Keratinocyte (primary cell): ENCODE measurements around the gene DNMT3A. TPM values are rescaled to one million over a fixed set of nuclear protein-coding genes. Genes with fewer than 3 reads are reported as not detected.

Experiments
- DNase-seq: peaks from one replicate; pipeline ENCODE4 v3.0.0-alpha.2; 2011; ENCODE audit warnings: low read depth, missing footprints, low spot score
- FAIRE-seq: peaks from 2 replicates; lab custom pipeline; 2011; peaks lifted over from hg19 to GRCh38; lab: Jason Lieb, UNC
- H2AFZ ChIP-seq: 2 replicates; pipeline ENCODE4 v1.6.0; 2012; ENCODE audit warnings: low read length, control low read depth, inconsistent platforms; ENCODE audit not compliant: control insufficient read depth
- H3K27ac ChIP-seq: 2 replicates; pipeline ENCODE4 v1.5.1; 2011; ENCODE audit warnings: low read length; ENCODE audit not compliant: control insufficient read depth, insufficient read depth
- H3K27me3 ChIP-seq: 3 replicates; pipeline ENCODE4 v1.6.0; 2011; ENCODE audit warnings: low read length; ENCODE audit not compliant: control insufficient read depth, insufficient read depth; ENCODE audit errors: extremely low read depth
- H3K36me3 ChIP-seq, 2 experiments: 2 replicates in 1 of 2; 3 replicates in 1 of 2; pipeline ENCODE4 v1.5.1; 2011; ENCODE audit warnings: low read length in 2 of 2, mild to moderate bottlenecking in 1 of 2; ENCODE audit not compliant: control insufficient read depth in 2 of 2, insufficient read depth in 2 of 2; ENCODE audit errors: extremely low read depth in 1 of 2
- H3K4me1 ChIP-seq: 3 replicates; pipeline ENCODE4 v1.5.1; 2011; ENCODE audit warnings: low read length; ENCODE audit not compliant: control insufficient read depth, insufficient read depth; ENCODE audit errors: extremely low read depth
- H3K4me2 ChIP-seq: 3 replicates; pipeline ENCODE4 v1.6.0; 2011; ENCODE audit warnings: low read depth, low read length; ENCODE audit not compliant: control insufficient read depth, insufficient read depth; ENCODE audit errors: extremely low read depth
- H3K4me3 ChIP-seq, 3 experiments: fragments of 200-600 bp in 1 of 3; sonication (generic) in 1 of 3; 2 replicates in 2 of 3; 3 replicates in 1 of 3; pipeline ENCODE4 v1.5.1; 2011 to 2016; ENCODE audit warnings: low read length in 3 of 3, mild to moderate bottlenecking in 3 of 3, control low read depth in 2 of 3, inconsistent platforms in 1 of 3, low read depth in 1 of 3, mixed read lengths in 1 of 3, mixed run types in 1 of 3, moderate library complexity in 1 of 3; ENCODE audit not compliant: control insufficient read depth in 2 of 3, insufficient read depth in 2 of 3; ENCODE audit errors: extremely low read depth in 1 of 3
- H3K79me2 ChIP-seq: 2 replicates; pipeline ENCODE4 v1.6.0; 2012; ENCODE audit warnings: low read length; ENCODE audit not compliant: control insufficient read depth, insufficient read depth
- H3K9ac ChIP-seq: 3 replicates; pipeline ENCODE4 v1.6.0; 2011; ENCODE audit warnings: low read length; ENCODE audit not compliant: control insufficient read depth, insufficient read depth; ENCODE audit errors: extremely low read depth
- H3K9me1 ChIP-seq: 3 replicates; pipeline ENCODE4 v1.6.0; 2011; ENCODE audit warnings: low read length; ENCODE audit not compliant: control insufficient read depth, insufficient read depth; ENCODE audit errors: extremely low read depth
- H3K9me3 ChIP-seq: 2 replicates; pipeline ENCODE4 v1.5.1; 2012; ENCODE audit warnings: low read depth, low read length; ENCODE audit not compliant: control insufficient read depth
- H4K20me1 ChIP-seq: 3 replicates; pipeline ENCODE4 v1.6.0; 2011; ENCODE audit warnings: low read length; ENCODE audit not compliant: control insufficient read depth, insufficient read depth; ENCODE audit errors: extremely low read depth
- EZH2 ChIP-seq: IDR thresholded peaks from one replicate; pipeline ENCODE4 v1.6.1; 2012; ENCODE audit warnings: inconsistent platforms, mild to moderate bottlenecking, low read length, moderate library complexity
- dilution Hi-C: fragments of 300-500 bp; cut with MboI; formaldehyde crosslinking; loops from one replicate; pipeline ENCODE4 v1.7.0; 2020; ENCODE audit warnings: low sequenced_read_pairs; ENCODE audit not compliant: extremely low pct_ligation_motif_present
- polyA plus RNA-seq, 5 experiments: library from polyadenylated mRNA; depleted of rRNA in 3 of 5; stranded (reverse) in 3 of 5; stranded (forward) in 1 of 5; unstranded in 1 of 5; fragments of >200 nt; gene quantifications; 1 replicate in 1 of 5; 2 replicates in 3 of 5; 3 replicates in 1 of 5; pipeline versions ENCODE4 v1.2.1 to v1.2.3, GENCODE V29; 2011 to 2012; ENCODE audit warnings: missing spikeins in 2 of 5, low read depth in 1 of 5, low replicate concordance in 1 of 5
- TF ChIP-seq, protein P1 (sequence below), 3 experiments: IDR thresholded peaks in 1 of 3; conservative IDR thresholded peaks in 1 of 3; optimal IDR thresholded peaks in 1 of 3; 2 replicates in 2 of 3; 3 replicates in 1 of 3; pipeline versions ENCODE3 to v1.5.1; 2011; ENCODE audit warnings: low read length in 3 of 3, mild to moderate bottlenecking in 3 of 3, moderate library complexity in 2 of 3, control low read depth in 1 of 3, inconsistent platforms in 1 of 3; ENCODE audit not compliant: insufficient read depth in 2 of 3; ENCODE audit errors: extremely low read depth in 1 of 3

DNMT3A gene
- polyA plus RNA-seq, 1 donor (not counting 4 experiments of a cell fraction or from before 2014, with no cell fraction given): 1.5 TPM

DNA sequence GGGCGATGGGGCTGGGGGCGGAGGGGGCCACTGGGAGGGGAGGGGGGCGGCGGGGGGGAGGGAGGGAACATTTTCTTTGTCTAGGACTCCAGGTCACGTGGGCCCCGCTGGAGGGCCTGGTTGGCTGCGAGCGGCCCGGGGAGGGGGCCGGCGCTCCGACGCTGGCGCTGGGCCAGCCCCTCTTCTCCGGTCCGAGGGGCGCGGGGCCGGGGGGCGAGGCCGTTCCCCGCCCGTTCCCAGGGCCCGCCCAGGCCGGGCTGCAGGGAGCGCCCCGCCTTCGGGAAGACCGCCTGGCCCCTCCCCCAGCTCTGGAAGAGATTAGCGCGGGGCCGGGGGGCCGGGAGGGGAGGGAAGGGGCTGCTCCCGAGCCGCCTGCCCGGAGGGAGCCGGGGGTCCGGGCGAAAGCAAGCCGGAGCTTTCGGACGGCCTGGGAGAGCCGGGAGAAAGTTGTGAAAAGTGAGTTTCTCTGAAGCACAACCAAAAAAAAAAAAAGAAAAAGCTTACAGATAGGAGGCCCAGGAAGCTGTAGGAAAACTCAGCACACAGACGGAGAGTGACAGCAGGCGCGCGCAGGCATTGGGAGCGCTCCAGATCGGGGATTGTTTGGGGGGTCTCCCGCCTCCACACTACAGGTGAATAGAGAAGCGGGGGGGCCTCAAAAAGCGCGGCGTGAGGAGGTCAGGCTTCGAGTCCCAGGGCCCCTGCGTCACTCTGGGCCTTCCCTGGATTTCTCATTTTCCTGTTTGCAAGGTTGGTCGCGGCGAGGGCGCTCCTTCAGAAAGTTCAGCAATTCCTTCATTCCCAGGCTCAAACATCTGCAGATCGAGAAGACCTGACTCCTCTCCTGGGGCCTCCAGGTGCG lies 89.2 kb downstream of the DNMT3A start:
- DNase-seq (no peak), FAIRE-seq (no peak)
- H3K36me3 ChIP-seq: peaks cover 2 to 4% of the 10 kb centered on the region in 2 experiments
- H2AFZ ChIP-seq: no peak overlapping the region
- peaks cover 8% of the 10 kb centered on the region for H3K4me1 ChIP-seq
- no peaks in the 10 kb centered on the region for H3K27me3 ChIP-seq
- no peaks in the 10 kb centered on the region for H4K20me1 ChIP-seq
- H3K4me2 ChIP-seq: peak overlapping the region; percentile 22
- H3K9me1 ChIP-seq: no peaks in the 10 kb centered on the region
- H3K79me2 ChIP-seq: no peaks in the 10 kb centered on the region
- H3K4me3 ChIP-seq: no peak overlapping the region
- TF ChIP-seq EZH2: no peak
- TF ChIP-seq, protein P1, sequence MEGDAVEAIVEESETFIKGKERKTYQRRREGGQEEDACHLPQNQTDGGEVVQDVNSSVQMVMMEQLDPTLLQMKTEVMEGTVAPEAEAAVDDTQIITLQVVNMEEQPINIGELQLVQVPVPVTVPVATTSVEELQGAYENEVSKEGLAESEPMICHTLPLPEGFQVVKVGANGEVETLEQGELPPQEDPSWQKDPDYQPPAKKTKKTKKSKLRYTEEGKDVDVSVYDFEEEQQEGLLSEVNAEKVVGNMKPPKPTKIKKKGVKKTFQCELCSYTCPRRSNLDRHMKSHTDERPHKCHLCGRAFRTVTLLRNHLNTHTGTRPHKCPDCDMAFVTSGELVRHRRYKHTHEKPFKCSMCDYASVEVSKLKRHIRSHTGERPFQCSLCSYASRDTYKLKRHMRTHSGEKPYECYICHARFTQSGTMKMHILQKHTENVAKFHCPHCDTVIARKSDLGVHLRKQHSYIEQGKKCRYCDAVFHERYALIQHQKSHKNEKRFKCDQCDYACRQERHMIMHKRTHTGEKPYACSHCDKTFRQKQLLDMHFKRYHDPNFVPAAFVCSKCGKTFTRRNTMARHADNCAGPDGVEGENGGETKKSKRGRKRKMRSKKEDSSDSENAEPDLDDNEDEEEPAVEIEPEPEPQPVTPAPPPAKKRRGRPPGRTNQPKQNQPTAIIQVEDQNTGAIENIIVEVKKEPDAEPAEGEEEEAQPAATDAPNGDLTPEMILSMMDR (optimal IDR thresholded peaks at IDR 0.05 in 1 of 3, IDR thresholded peaks at IDR 0.05 in 1 of 3, conservative IDR thresholded peaks at IDR 0.05 in 1 of 3; ENCODE audit: extremely low read depth in 1 of 3, insufficient read depth in 2 of 3, low read length in 3 of 3): no peak
- no peak overlapping the region for H3K27ac ChIP-seq
- dilution Hi-C loops: no loop called here
- H3K9ac ChIP-seq: no peak overlapping the region
- no peaks in the 10 kb centered on the region for H3K9me3 ChIP-seq

DNA sequence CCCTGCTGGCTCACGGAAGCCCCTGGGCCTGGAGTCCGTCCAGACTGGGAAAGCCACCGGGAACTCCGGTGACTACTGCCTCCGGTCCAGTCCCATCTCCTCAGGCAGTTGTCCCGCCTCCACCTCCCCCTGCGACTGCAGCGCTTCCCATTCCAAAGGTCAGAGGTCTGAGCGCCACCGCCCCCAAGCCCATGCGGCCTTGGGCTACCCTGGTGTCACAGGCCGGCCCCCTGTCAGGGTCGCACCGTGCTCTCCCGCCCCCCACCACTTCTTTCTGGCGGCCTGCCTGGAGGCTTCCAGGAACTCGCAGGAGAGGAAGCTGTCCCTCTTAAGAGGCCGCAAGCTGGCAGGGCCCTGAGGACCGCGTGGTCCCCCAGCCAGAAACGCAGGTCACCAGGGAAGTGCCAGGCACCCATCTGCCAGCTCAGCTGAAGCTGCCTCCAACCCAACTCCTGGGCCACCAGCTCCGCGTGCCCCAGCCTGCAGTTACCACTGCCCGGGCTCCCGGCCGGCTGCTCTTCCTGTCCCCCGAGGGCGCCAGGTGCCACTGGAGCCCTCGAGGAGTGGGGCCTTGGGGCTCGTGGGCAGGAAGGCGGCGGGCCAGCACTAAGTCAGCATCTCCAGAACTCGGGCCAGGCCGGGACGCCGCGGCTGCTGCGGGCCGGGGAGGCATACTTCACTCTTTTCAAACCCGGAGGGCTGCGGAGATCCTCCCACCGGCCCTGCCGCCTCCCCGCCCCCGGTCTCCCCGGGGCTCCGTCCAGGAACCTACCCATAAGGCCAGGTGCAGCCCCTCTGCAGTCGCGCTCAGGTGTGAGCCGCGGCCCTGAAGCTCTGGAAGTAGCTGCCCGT lies 90.1 kb downstream of the DNMT3A start:
- DNase-seq: peak; percentile 11
- no peak overlapping the region for H3K9ac ChIP-seq
- peak overlapping the region; percentile 64 for H3K4me2 ChIP-seq
- H3K27me3 ChIP-seq: no peaks in the 10 kb centered on the region
- no peaks in the 10 kb centered on the region for H4K20me1 ChIP-seq
- H3K9me1 ChIP-seq: no peaks in the 10 kb centered on the region
- H2AFZ ChIP-seq: peak overlapping the region; percentile 33
- H3K4me1 ChIP-seq: peaks cover 8% of the 10 kb centered on the region
- H3K9me3 ChIP-seq: no peaks in the 10 kb centered on the region
- H3K36me3 ChIP-seq: peaks cover 4 to 7% of the 10 kb centered on the region in 2 experiments
- TF ChIP-seq, protein P1 (optimal IDR thresholded peaks at IDR 0.05 in 1 of 3, IDR thresholded peaks at IDR 0.05 in 1 of 3, conservative IDR thresholded peaks at IDR 0.05 in 1 of 3; ENCODE audit: extremely low read depth in 1 of 3, insufficient read depth in 2 of 3, low read length in 3 of 3): no peak
- TF ChIP-seq EZH2: no peak
- no peaks in the 10 kb centered on the region for H3K79me2 ChIP-seq
- peak overlapping the region; percentile 14 to 51 (median 16) for H3K4me3 ChIP-seq
- dilution Hi-C loops: no loop called here
- H3K27ac ChIP-seq: no peak overlapping the region
- no peak for FAIRE-seq
